Stromal cell of bone marrow (primary cell): ENCODE measurements around the gene TPM2.

Experiments used
- DNase-seq: peaks from one replicate; pipeline ENCODE4 v3.0.0-alpha.2; 2012; ENCODE audit warnings: low read depth

TPM2 gene

GRCh38 chr9:35689542-35690293, at the start of gene TPM2:
Gene TPM2 (minus strand): TSS chr9:35689925. CDS start chr9:35689817, 108 bp downstream.
- peak; percentile 36 for DNase-seq

GRCh38 chr9:35738924-35739323, 49.2 kb upstream of the TPM2 start:
- DNase-seq = no peak

- DNase-seq = no peak
Observed at GRCh38 chr9:35738186-35738585, 48.5 kb upstream of the TPM2 start.

- DNase-seq = no peak
Observed at GRCh38 chr9:35737143-35737542, 47.4 kb upstream of the TPM2 start.

GRCh38 chr9:35736201-35736633, 46.5 kb upstream of the TPM2 start:
- peak; percentile 59 for DNase-seq

GRCh38 chr9:35734096-35734495, 44.4 kb upstream of the TPM2 start:
- no peak for DNase-seq

GRCh38 chr9:35732800-35733541, 43.2 kb upstream of the TPM2 start:
- no peak for DNase-seq

GRCh38 chr9:35732185-35732799, 42.6 kb upstream of the TPM2 start, which contains the start of the genes CREB3 and TLN1:
Gene CREB3 (plus strand): TSS chr9:35732666. CDS start chr9:35732773, 107 bp downstream.
Gene TLN1 (minus strand): TSS chr9:35732195. CDS start chr9:35725694, 6,501 bp downstream.
- DNase-seq = peak; percentile 99

- DNase-seq = no peak
Observed at GRCh38 chr9:35731415-35732184, 41.9 kb upstream of the TPM2 start.

- DNase-seq = no peak
Observed at GRCh38 chr9:35730486-35730854, 40.7 kb upstream of the TPM2 start.

- DNase-seq = peak; percentile 73
Observed at GRCh38 chr9:35729700-35730485, 40.2 kb upstream of the TPM2 start.

- no peak for DNase-seq
Observed at GRCh38 chr9:35729101-35729500, 39.4 kb upstream of the TPM2 start.

GRCh38 chr9:35728041-35728971, 38.6 kb upstream of the TPM2 start:
- DNase-seq = peak; percentile 86

- no peak for DNase-seq
Observed at GRCh38 chr9:35727676-35728040, 37.9 kb upstream of the TPM2 start.

GRCh38 chr9:35726931-35727330, 37.2 kb upstream of the TPM2 start:
- DNase-seq = no peak

- DNase-seq = no peak
Observed at GRCh38 chr9:35725362-35725761, 35.6 kb upstream of the TPM2 start.

GRCh38 chr9:35723908-35724307, 34.2 kb upstream of the TPM2 start:
- no peak for DNase-seq

- no peak for DNase-seq
Observed at GRCh38 chr9:35723426-35723825, 33.7 kb upstream of the TPM2 start.

GRCh38 chr9:35719546-35719945, 29.8 kb upstream of the TPM2 start:
- DNase-seq = no peak
